AG04449 (cell line): ENCODE measurements around the gene MKI67.
"Not testable (repeated sequence)": the region's sequence is repeated elsewhere in the genome, so short reads cannot be mapped to it uniquely, and the experiment has no call there.

Experiments
- CTCF ChIA-PET: fragments of 350-600 bp; formaldehyde crosslinking; extraction: SDS; loops from one replicate; lab custom pipeline; 2021; ENCODE audit warnings: antibody characterized with exemption; lab: Yijun Ruan, JAX
- POLR2A ChIA-PET: fragments of 400-600, 350-600 bp; formaldehyde crosslinking; extraction: SDS; loops from one replicate; lab custom pipeline; 2020; ENCODE audit warnings: antibody characterized with exemption, inconsistent platforms; lab: Yijun Ruan, JAX
- DNase-seq: peaks from one replicate; pipeline ENCODE4 v3.0.0-alpha.2; 2010; ENCODE audit warnings: low read depth, low spot score
- H3K4me3 ChIP-seq: 2 replicates; pipeline ENCODE4 v1.5.1; 2011; ENCODE audit warnings: low read depth, mild to moderate bottlenecking, control low read depth, low read length
- CTCF ChIP-seq: IDR thresholded peaks from one replicate; pipeline ENCODE4 v1.5.1; 2011; ENCODE audit warnings: mild to moderate bottlenecking, moderate library complexity, low read length, control low read depth, inconsistent platforms; ENCODE audit not compliant: insufficient read depth; ENCODE audit errors: missing control alignments

The MKI67 gene

GRCh38 chr10:128140425-128140824 is 14.2 kb upstream of the MKI67 start:
- CTCF ChIA-PET, result interaction anchor here (0.9 to 1.3 kb wide), 3 partner anchors 10 to 61 kb away, joined by 3 to 6 read pairs (median 3); no protein-coding TSS in a partner anchor
- TF ChIP-seq CTCF, result no peak
- DNase-seq, result no peak
- POLR2A ChIA-PET, result no interaction called here
- no peak overlapping the region for H3K4me3 ChIP-seq

- DNase-seq, H3K4me3 ChIP-seq, POLR2A ChIA-PET: not testable (repeated sequence)
- CTCF ChIA-PET, result interaction anchor here (0.7 to 1.2 kb wide), 2 partner anchors 13 to 15 kb away, joined by 3 to 5 read pairs; no protein-coding TSS in a partner anchor
These were observed 12.2 kb upstream of the MKI67 start for GRCh38 chr10:128138429-128138828.

GRCh38 chr10:128137877-128138276 is 11.7 kb upstream of the MKI67 start:
- CTCF ChIA-PET, result interaction anchor here (1.2 kb wide), 1 partner anchor 13 kb away, joined by 5 read pairs; no protein-coding TSS in a partner anchor
- POLR2A ChIA-PET, result no interaction called here
- no peak for TF ChIP-seq CTCF
- DNase-seq, result no peak
- H3K4me3 ChIP-seq, result no peak overlapping the region

- POLR2A ChIA-PET, result no interaction called here
- no peak for TF ChIP-seq CTCF
- CTCF ChIA-PET, result interaction anchor here (0.9 to 3.3 kb wide), 2 partner anchors 10 to 20 kb away, joined by 3 to 13 read pairs; no protein-coding TSS in a partner anchor
- no peak overlapping the region for H3K4me3 ChIP-seq
- DNase-seq, result no peak
These were observed 3.8 kb upstream of the MKI67 start for GRCh38 chr10:128130051-128130450.

- ChIA-PET POLR2A (no interaction called here), CTCF (interaction anchor here (3.3 kb wide), 1 partner anchor 21 kb away, joined by 13 read pairs; no protein-coding TSS in a partner anchor)
These were observed 2.4 kb upstream of the MKI67 start for GRCh38 chr10:128128582-128128981.

GRCh38 chr10:128125416-128125943 is 743 bp downstream of the MKI67 start:
- TF ChIP-seq CTCF, result no peak
- no peak for DNase-seq
- ChIA-PET CTCF (interaction anchor here (0.8 to 2.1 kb wide), 3 partner anchors 9 to 86 kb away, joined by 3 to 9 read pairs (median 4); no protein-coding TSS in a partner anchor), POLR2A (no interaction called here)
- peak overlapping the region; percentile 72 for H3K4me3 ChIP-seq

More at GRCh38 chr10:128128582-128128981, 2.4 kb upstream of the MKI67 start:
- no peak overlapping the region for H3K4me3 ChIP-seq
- TF ChIP-seq CTCF, result no peak
- DNase-seq, result no peak
